PC-9 (cell line): ENCODE results near the gene LARGE1. TPM values are rescaled to one million over a fixed set of nuclear protein-coding genes. Genes with fewer than 3 reads are reported as not detected.

Source experiments
- BruUV-seq: library from RNA; stranded (reverse); fragments of 400-500 nt; replicated peaks from 2 replicates; lab custom pipeline; 2021; lab: Mats Ljungman, UMichigan
- CTCF ChIA-PET: fragments of 300-600 bp; sonication (Branson Sonifier 250); formaldehyde crosslinking; loops from one replicate; lab custom pipeline; 2022; ENCODE audit warnings: antibody characterized with exemption; lab: Charles Lee
- POLR2A ChIA-PET: fragments of 300-600 bp; sonication (Branson Sonifier 250); formaldehyde crosslinking; loops from one replicate; lab custom pipeline; 2022; ENCODE audit warnings: antibody characterized with exemption; ENCODE audit not compliant: unreplicated experiment; lab: Charles Lee
- DNase-seq, 2 experiments: peaks; one replicate each; pipeline versions ENCODE4 v3.0.0 to v3.0.0-alpha.2; 2015 to 2022; ENCODE audit warnings: mixed read lengths in 1 of 2
- H2AFZ ChIP-seq: fragments of 200-600 bp; sonication (generic); 2 replicates; pipeline ENCODE4 v1.8.1; 2017; ENCODE audit warnings: antibody characterized with exemption
- H3F3A ChIP-seq: fragments of 200-600 bp; sonication (generic); 2 replicates; pipeline ENCODE4 v1.8.1; 2017; ENCODE audit warnings: antibody characterized with exemption, mild to moderate bottlenecking, low read depth; ENCODE audit not compliant: insufficient read depth
- H3K27ac ChIP-seq: fragments of 200-600 bp; sonication (generic); 2 replicates; pipeline ENCODE4 v1.6.1; 2016; ENCODE audit warnings: mixed run types
- H3K27me3 ChIP-seq: fragments of 200-600 bp; sonication (generic); 2 replicates; pipeline ENCODE4 v1.6.1; 2016; ENCODE audit warnings: low read depth, mixed run types; ENCODE audit not compliant: insufficient read depth
- H3K36me3 ChIP-seq: fragments of 200-600 bp; sonication (generic); 2 replicates; pipeline ENCODE4 v1.6.1; 2016; ENCODE audit warnings: low read depth, mixed run types
- H3K4me1 ChIP-seq: fragments of 200-600 bp; sonication (generic); replicated peaks from 2 replicates; pipeline ENCODE4 v1.6.1; 2016; ENCODE audit warnings: mixed run types; ENCODE audit not compliant: insufficient read depth
- H3K4me2 ChIP-seq: fragments of 200-600 bp; sonication (generic); 2 replicates; pipeline ENCODE4 v1.6.1; 2017; ENCODE audit warnings: mixed run types
- H3K4me3 ChIP-seq: fragments of 200-600 bp; sonication (generic); 2 replicates; pipeline ENCODE4 v1.6.1; 2016; ENCODE audit warnings: mixed run types
- H3K79me2 ChIP-seq: fragments of 200-600 bp; sonication (generic); 2 replicates; pipeline ENCODE4 v1.6.1; 2017; ENCODE audit warnings: low read depth, mixed run types
- H3K9me2 ChIP-seq: fragments of 200-600 bp; sonication (generic); 2 replicates; pipeline ENCODE4 v1.8.1; 2017; ENCODE audit warnings: mild to moderate bottlenecking; ENCODE audit not compliant: insufficient read depth
- H3K9me3 ChIP-seq: fragments of 200-600 bp; sonication (generic); 2 replicates; pipeline ENCODE4 v1.8.1; 2016; ENCODE audit warnings: low read depth; ENCODE audit not compliant: insufficient read depth
- H4K20me1 ChIP-seq: fragments of 200-600 bp; sonication (generic); 2 replicates; pipeline ENCODE4 v1.8.1; 2017; ENCODE audit not compliant: insufficient read depth
- CTCF ChIP-seq: fragments of 200-600 bp; sonication (generic); conservative IDR thresholded peaks from 2 replicates; pipeline ENCODE4 v1.6.1; 2017; ENCODE audit warnings: mixed run types, antibody characterized with exemption, mild to moderate bottlenecking, moderate library complexity
- EZH2 ChIP-seq: fragments of 200-600 bp; sonication (generic); IDR thresholded peaks from 2 replicates; pipeline ENCODE4 v1.8.0; 2017; ENCODE audit warnings: antibody characterized with exemption, low read depth
- intact Hi-C: fragments of 100-400 bp; cut with micrococcal nuclease; formaldehyde crosslinking; loops from one replicate; pipeline ENCODE4 v1.10.0; 2022; ENCODE audit not compliant: unreplicated experiment
- total RNA-seq: library from RNA; stranded (reverse); gene quantifications from 2 replicates; pipeline ENCODE4 v1.2.3, GENCODE V29; 2021

LARGE1 gene
- total RNA-seq, 1 experiment from 2014 or later, result 12.5 TPM

DNA sequence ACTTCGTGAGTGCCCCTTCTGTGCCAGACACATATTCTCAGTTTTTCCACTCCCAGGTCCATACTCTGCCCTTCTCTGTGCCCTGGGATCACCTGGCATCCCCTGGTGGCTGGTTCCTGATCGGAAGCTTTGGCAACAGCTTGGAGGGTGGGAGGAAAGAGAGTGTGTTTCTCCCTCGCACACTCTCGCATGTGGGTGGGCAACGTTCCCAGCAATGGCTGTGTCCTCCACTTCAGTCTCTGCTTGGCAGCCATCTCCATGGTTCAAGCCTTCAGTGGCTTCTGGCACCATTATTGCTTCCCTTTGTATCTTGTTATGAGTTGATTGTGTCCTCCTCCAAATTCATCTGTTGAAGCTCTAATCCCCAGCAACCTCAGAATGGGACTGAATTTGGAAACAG is 519.4 kb downstream of the LARGE1 start:
- Histone ChIP-seq H3K9me2 (no peaks in the 10 kb centered on the region), H3K4me1 (no peaks in the 10 kb centered on the region), H2AFZ (no peak overlapping the region), H4K20me1 (no peaks in the 10 kb centered on the region), H3F3A (no peaks in the 10 kb centered on the region), H3K27me3 (no peaks in the 10 kb centered on the region), H3K79me2 (no peaks in the 10 kb centered on the region), H3K9me3 (no peaks in the 10 kb centered on the region), H3K36me3 (no peaks in the 10 kb centered on the region), H3K4me2 (no peak overlapping the region), H3K27ac (no peak overlapping the region), H3K4me3 (no peak overlapping the region)
- no peak for TF ChIP-seq EZH2
- POLR2A ChIA-PET, result no interaction called here
- DNase-seq, result no peak
- CTCF ChIA-PET, result no interaction called here
- intact Hi-C loops, result no loop called here
- BruUV-seq, result no TSS peak

- Histone ChIP-seq H3K9me3 (no peaks in the 10 kb centered on the region), H3K27ac (no peak overlapping the region), H2AFZ (no peak overlapping the region), H3K9me2 (no peaks in the 10 kb centered on the region), H3K27me3 (no peaks in the 10 kb centered on the region), H4K20me1 (no peaks in the 10 kb centered on the region), H3K4me2 (no peak overlapping the region), H3K4me3 (no peak overlapping the region), H3K36me3 (no peaks in the 10 kb centered on the region), H3K4me1 (no peaks in the 10 kb centered on the region), H3F3A (no peaks in the 10 kb centered on the region), H3K79me2 (no peaks in the 10 kb centered on the region)
- TF ChIP-seq CTCF, result no peak
- TF ChIP-seq EZH2, result no peak
- intact Hi-C loops, result no loop called here
- CTCF ChIA-PET, result interaction anchor here (0.6 kb wide), 1 partner anchor 15 kb away, joined by 3 read pairs; no protein-coding TSS in a partner anchor
- no TSS peak for BruUV-seq
- no peak for DNase-seq
- POLR2A ChIA-PET, result no interaction called here
Observed at GRCh38 chr22:33400061-33400840, 520.0 kb downstream of the LARGE1 start.

- no peak for DNase-seq
- no peaks in the 10 kb centered on the region for H3K9me3 ChIP-seq
- intact Hi-C loops, result no loop called here
- H3K4me3 ChIP-seq, result no peak overlapping the region
- no peaks in the 10 kb centered on the region for H4K20me1 ChIP-seq
- no peak overlapping the region for H3K27ac ChIP-seq
- H2AFZ ChIP-seq, result no peak overlapping the region
- no peaks in the 10 kb centered on the region for H3K9me2 ChIP-seq
- TF ChIP-seq CTCF, result no peak
- H3K4me1 ChIP-seq, result no peaks in the 10 kb centered on the region
- no peak overlapping the region for H3K4me2 ChIP-seq
- no peaks in the 10 kb centered on the region for H3K27me3 ChIP-seq
- no peaks in the 10 kb centered on the region for H3K36me3 ChIP-seq
- no peaks in the 10 kb centered on the region for H3K79me2 ChIP-seq
- ChIA-PET POLR2A (no interaction called here), CTCF (no interaction called here)
- BruUV-seq, result no TSS peak
- H3F3A ChIP-seq, result no peaks in the 10 kb centered on the region
Observed at GRCh38 chr22:33397381-33397907, 522.8 kb downstream of the LARGE1 start.
